Activated gamma-delta T cell treated with anti-CD3 and anti-CD28 coated beads, Interleukin-2, amount 50 U/mL, for 16 hours (primary cell): ENCODE results near the gene PLD4.
"Not testable (repeated sequence)": the region's sequence is repeated elsewhere in the genome, so short reads cannot be mapped to it uniquely, and the experiment has no call there.

Experiments used
- DNase-seq: peaks from one replicate; pipeline ENCODE4 v3.0.0-alpha.2; 2020; ENCODE audit warnings: low read depth

The PLD4 gene

DNA sequence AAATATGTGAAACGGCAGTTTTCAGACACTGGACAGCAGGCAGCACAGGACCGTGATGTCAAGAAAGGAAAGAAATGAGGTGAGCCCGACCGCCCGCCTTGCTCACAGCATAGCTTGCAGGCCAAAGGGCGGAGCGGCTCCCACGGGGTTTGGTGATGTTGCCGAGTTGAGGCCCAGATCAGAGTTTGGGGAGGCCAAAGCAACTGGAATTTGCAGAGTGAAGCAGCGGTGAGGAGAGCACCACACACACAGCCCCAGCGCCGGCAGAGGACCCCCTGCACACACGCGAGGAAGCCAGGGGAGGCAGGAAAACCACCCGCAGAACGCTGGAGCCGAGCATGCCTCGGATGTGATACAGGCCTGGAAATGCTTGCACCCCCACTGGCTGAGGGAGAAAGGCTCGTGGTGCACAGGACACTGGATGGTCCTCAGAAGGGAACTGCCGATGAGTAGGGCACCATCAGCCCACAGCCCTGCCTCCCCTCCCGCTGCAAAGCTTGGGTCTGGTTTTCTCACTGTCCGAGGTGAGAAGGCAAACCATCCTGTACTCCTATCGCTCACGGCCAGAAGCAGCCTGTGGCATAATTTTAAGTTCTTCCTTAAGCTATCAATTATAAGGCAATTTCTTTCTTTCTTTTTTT, 25.7 kb upstream of the PLD4 start:
- no peak for DNase-seq

DNA sequence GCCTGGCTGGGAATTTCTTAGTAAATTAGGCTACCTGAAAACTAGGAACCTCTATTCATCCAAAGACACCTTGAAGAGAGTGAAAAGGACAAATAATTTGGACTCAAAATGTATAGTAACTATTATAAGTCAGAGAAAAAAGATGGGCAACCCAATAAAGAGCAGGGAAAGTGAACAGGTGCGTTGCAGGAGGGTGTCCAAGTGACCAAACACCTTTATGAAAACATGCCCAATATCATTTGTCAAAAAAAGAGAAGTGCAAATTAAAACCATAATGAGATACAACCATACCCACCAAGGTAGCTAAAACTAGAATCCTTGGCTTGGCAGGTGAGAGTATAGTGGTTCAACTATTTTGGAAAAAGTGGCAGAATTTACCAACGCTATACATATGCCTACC, 24.9 kb upstream of the PLD4 start:
- no peak for DNase-seq

DNA sequence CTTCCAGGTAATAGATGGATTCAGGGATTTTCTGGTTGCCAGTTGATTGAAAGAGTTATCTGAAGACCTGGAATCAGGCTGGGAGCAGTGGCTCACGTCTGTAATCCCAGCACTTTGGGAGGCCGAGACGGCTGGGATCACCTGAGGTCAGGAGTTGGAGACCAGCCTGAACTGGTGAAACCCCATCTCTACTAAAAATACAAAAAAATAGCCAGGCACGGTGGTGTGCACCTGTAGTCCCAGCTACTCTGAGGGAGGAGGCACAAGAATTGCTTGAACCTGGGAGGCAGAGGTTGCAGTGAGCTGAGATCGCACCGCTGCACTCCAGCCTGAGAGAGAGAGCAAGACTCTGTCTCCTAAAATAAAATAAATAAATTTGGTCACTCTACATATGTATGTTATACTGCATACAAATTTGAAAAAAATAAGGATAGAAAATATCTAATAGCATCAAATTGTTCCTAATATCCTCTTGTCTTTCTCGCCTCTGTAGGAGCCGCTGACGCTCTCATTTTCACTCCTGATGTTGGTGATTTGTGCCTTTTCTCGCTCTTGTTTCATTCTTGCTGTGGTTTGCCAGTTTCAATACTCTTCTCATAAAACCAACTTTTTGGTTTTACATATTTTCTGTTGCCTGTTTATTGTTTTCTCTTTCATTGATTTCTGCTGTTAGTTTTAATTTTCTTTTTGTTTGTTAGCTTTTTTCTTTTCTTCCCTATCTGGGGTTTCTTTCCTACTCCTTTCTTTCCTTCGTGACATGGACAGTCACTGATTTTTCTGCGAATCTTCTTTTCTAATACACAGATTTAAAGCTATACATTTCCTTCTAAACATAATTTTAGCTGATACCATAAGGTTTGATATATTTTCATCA, 23.8 kb upstream of the PLD4 start:
- no peak for DNase-seq

DNA sequence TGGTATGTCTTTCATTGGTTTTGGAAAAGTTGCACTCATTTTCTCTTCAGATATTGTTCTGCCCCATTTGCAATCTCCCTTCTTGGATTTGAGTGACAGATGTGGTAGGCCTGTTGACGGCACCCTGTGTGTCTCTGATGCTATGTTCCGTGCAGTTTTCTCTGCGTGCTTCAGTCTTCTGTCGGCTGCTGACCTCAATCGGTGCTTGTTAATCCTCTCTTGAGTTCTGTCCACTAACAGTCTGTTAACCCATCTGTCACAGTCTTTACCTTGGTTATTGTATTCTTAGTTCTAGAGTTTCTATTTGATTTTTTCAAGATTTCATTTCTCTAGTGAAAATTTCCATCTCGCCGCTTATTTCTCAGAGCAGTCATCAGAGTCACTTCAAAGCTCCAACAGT, 20.7 kb upstream of the PLD4 start:
- no peak for DNase-seq

DNA sequence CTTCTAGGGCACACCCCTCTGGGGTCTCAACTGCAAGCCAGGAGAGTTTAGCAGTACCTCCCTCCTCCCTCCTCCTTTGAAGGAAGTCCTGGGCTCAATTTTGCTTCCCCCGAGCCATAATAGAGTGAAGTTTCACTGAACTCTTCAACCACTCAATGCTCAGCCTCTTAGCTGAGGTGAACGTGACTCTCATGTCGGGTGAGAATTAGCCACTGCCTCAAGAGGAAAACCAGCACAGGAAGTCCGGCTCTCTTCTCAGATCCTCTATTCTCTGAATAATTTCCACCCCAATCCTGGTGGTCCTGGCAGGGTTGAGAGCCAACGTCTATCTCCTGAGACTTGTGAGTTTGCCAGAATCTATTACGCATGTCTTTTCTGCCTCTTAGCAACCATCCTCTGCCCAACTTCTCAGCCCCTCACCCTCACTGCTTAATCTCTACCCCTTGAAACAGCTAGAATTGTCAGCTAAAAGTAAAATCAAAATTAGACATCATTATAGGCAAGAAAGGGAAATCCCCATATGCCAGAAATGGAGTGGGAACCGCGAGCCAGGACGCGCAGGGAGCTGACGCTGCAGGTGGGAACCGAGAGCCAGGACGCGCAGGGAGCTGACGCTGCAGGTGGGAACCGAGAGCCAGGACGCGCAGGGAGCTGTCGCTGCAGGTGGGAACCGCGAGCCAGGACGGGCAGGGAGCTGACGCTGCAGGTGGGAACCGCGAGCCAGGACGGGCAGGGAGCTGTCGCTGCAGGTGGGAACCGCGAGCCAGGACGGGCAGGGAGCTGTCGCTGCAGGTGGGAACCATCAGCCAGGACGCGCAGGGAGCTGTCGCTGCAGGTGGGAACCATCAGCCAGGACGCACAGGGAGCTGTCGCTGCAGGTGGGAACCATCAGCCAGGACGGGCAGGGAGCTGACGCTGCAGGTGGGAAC, 19.8 kb upstream of the PLD4 start:
- DNase-seq: not testable (repeated sequence)

DNA sequence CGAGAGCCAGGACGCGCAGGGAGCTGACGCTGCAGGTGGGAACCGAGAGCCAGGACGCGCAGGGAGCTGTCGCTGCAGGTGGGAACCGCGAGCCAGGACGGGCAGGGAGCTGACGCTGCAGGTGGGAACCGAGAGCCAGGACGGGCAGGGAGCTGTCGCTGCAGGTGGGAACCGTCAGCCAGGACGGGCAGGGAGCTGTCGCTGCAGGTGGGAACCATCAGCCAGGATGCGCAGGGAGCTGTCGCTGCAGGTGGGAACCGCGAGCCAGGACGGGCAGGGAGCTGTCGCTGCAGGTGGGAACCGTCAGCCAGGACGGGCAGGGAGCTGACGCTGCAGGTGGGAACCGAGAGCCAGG, 19.1 kb upstream of the PLD4 start:
- DNase-seq: not testable (repeated sequence)

DNA sequence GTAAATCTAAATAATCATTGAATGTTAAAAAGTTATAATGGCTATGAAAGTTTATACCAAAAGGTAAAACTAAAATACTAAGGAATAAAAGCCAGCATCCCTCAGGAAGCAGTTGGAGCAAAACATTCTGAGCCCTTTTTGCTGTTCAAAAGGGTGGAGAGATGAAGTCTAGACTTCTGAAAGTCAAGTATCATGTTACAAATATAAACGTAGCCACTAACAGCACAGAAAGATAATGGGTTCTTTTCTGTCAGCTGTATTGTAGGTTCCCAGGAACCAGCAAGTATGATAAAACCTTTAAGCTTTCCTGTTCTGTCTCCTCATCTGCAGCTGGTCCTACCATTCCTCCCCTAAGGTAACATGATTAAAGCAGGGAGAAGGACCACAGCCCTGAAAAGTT, 16.4 kb upstream of the PLD4 start:
- no peak for DNase-seq

DNA sequence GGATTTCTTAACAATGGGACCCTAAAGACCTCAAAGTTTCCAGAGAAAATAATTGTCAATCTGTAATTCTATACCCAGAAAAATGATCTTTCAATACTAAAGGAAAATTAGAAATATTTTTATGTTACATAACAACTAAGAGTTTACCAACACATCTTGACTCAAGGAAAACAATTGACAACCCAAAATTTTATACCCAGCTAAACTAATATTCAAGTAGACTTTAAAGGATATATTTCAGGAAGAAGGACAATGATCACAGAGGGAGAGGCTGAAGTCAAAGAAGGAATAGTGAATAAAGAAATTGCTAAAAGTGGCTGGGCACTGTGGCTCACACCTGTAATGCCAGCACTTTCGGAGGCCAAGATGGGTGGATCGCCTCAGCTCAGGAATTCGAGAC, 12.6 kb upstream of the PLD4 start:
- DNase-seq: no peak

DNA sequence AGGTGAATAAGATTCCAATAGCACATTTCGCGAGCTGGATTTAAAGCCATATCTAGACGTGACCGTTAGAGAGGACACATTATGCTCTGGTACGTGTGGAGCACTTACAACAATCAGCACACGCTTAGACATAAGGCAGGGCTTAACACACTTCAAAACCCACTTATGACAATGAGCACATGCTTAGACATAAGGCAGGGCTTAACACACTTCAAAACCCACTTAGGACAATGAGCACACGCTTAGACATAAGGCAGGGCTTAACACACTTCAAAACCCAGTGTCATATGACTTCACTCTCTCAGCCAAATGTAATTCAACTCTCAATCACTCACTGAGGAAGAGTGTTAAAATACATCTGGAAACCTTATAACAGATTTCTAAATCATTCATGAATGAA, 11.2 kb upstream of the PLD4 start:
- no peak for DNase-seq

DNA sequence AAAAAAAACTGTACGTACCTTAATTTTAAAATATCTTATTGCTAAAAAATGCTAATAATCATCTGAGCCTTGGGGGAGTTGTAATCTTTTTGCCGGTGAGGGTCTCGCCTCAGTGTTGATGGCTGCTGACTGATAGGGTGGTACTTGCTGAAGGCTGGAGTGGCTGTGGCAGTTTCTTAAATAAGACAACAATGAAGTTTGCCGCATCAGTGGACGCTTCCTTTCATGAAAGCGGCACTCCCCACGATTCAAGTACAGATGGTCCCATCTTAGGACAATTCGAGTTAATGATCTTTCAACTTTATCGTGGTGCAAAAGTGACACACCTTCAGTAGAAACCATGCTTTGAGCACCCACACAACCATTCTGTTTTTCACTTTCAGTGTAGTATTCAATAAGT, 7.6 kb upstream of the PLD4 start:
- no peak for DNase-seq

DNA sequence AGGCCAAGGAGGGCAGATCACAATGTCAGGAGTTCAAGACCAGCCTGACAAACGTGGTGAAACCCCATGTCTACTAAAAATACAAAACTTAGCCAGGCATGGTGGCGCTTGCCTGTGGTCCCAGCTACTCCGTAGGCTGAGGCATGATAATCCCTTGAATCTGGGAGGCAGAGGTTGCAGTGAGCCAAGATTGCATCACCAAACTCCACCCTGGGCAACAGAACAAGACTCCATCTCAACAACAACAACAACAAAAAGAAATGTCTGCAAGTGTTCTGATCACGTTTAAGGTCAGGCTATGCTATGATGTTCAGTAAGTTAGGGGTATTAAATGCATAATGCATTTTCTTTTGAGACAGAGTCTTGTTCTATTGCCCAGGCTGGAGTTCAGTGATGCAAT, 6.7 kb upstream of the PLD4 start:
- DNase-seq: no peak

DNA sequence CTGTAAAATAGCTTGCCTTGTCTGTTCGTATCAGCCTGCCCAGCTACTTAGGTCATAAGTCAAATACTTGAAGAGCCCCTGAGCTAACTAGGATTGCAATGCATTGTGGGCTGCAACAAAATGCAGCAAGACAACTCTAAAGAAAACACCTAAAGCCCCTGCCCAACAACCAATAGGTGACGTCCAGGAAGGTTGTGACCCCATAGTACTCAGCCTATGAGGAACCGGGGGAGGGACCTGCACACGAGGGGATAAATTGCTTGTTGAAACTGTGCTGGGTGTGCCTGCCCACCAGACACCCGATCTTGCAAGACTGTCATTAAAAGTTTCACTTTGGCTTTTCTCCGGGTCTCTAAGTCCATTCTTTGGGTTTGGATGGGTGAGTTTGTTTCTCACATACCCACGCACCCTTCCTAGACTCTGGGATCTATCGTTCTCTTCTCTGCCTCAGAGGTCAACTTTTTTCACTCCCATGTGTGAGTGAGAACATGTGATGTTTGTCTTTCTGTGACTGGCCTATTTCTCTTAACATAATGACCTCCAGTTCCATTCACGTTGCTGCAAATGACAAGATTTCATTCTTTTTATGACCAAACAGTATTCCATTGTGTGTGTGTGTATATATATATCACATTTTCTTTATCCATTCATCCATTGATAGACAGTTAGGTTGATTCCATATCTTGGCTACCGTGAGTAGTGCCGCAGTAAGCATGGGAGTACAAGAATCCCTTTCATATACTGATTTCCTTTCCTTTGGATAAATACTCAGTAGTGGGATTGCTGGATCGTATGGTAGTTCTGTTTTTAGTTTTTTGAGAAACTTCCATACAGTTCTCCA, 5.3 kb upstream of the PLD4 start:
- DNase-seq: not testable (repeated sequence)

DNA sequence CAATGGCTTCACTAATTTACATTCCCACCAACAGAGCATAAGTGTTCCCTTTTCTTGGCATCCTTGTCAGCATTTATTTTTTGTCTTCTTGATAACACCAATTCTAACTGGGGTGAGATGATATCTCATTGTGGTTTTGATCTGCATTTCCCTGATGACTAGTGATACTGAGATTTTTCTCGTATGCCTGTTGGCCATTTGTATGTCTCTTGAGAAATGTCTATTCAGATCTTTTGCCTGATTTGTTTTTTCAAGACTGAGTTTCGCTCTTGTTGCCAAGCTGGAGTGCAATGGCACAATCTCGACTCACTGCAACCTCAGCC, 4.7 kb upstream of the PLD4 start:
- no peak for DNase-seq

DNA sequence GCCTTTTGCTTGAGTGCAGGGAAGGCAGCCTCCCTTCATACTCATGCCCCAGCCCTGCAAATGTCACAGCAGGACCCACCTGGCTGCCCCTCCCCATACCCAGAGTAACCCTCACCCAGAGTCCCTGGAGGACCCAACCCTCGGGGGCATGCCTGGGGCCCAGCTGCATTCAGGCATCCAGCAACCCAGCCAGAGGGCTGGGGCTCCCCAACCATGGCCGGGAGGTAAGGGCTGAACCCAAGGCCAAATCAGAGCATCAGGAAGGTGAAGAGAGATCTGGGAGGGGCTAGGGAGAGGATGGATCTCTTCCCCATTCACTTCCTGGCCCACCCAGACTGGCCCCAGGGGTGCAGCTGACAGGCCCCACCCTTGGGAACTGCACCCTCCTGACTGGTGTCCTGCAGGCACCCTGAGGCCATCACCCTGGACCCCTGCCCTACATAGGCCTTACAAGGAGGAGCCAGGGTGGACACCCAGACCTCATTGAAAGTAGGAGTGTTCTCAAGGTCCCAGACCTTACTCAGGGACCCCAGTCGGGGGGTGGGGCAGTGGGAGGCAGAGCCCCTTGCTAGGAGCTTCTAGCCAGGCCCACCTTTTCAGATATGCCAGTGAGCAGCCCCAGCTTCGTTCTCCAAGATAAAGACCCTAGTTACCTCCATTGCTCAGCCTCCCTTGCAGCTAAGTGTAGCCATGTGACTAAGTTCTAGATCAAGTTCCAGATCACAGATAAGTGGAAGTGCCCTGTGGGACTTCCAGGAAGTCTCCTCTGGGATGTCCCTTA, 849 bp upstream of the PLD4 start:
- no peak for DNase-seq

DNA sequence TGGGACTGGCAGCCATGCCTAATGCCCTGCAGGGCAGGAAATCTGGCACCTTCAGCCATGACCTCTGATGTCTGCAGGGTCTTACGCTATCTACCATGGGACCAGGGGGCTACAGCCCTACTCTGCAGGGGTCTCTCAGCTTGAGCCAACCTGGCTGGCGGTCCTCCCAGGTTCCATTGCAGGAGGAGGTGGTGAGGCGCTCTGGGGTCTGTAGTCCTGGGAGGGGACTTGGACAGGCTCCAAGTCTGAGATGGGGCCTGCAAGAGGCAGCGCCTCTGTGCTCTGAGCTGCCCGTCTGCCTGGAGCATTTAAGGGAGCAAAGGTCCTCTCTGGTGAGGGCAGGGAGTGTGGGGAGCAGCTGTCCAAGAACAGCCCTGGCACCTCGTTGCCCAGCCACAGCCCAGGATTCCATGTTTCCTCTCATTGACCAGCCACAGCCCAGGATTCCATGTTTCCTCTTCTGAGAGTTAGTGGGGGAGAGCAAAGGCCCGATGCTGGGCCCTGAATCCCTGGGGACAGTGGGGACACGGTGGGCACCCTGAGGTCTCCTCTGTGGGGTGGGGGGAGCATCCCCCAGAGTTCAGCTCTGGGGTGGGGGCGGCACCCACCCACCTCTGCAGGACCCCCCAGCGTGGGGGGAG, 655 bp downstream of the PLD4 start:
- no peak for DNase-seq

DNA sequence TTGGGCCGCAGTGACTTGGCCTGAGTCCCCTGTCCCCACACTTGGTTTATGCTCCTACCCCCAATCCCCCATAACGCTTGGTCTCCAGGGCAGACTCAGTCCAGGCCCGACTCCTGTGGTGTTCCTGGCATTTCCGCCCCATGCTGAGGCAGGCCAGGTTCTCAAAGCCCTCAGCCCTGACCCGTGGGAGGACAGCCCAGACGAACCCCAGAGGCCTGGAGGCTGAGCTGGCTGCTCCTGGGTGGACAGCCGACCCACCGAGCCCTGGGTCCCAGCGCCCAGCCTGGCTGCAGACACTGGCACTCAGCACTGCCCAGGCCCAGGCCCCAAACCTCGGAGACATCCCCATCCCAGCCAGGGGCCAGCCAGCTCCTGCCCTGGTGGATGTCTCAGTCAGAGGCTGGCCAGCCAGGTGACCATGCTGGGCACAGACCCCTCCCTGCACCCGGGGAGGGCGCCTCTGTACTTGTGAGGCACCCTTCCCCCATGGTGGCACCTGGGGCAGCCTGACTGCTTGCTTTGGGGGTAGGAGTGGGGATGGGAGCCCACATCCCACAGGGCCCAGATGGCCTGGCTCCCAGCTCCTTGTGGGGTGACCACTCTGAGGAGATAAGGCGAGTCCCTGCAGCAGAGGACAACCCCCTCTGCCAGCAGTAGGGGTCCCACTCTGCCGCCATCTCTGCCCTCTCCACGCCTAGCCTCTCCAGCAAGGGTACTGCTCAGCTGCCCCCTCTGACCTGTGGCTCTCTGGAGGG, 1.4 kb downstream of the PLD4 start:
- no peak for DNase-seq

DNA sequence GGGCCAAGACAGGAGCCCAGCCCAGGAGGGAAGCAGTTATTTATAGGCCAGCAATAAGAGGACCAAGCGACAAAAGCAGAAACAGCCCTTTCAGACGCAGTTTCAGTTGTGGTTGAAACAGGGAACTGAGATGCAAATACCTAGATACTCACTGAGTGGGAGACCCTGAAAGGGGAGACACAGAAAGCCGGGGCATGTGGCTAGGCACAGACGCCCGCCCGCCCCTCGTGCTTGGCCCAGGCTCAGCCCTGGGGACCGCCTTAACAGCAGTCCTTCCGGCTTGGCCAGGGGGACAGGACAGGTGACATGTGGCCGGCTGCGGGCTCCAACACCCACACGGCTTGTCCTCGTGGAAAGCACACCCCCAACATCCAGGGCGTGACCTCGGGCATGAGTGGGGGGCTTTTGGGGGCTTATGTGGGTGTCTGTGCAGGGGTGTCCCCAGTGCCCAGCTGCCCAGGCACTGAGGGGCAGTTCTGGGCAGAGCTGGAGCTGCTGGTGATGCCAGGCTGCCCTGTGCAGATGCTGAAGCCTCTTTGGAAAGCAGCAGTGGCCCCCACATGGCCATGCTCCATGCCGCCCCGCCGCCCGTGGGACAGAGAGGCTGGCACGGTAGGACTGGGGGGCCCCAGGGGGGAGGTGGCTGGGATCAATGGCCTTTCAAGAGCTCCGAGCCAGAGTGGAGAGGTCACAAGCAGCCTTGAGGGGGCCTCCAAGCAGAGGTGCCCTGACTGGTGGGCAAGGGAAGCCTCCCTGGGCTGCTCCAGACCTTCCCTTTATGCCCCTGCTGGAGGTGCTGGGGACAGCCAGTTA, 2.1 kb downstream of the PLD4 start:
- DNase-seq: no peak

DNA sequence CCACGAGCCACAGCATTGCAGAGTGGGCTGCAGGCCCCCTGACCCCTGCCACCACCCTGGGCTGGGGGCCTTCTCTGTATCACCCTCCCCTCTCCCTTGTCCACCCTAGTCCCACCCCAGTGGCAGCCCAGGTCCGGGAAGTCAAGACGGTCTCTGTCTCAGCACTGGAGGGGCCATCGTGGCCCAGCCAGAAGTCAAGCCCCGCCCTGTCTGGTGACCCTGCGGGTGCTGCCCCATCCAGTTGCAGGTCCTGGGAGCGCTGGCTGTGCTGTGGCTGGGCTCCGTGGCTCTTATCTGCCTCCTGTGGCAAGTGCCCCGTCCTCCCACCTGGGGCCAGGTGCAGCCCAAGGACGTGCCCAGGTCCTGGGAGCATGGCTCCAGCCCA, 2.7 kb downstream of the PLD4 start:
- DNase-seq: no peak

DNA sequence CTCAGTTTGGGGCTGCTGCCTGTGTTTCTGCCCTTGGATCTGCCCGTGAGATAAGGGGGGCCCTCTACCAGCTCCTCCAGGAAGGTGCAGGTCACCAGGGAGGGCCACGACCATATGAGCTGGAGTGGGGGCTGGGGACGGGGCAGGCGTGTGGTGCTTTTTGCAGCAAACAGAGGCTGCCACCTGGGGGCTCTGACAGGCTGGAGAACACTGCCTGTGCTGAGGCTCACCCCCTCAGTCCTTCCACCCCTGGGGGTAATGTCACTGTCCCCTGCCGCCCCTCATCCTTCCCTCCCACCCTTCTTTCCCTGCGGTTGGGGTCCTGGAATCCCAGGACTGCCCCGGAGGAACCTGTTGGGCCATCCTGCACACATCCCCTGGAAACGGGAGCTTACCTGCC, 3.2 kb downstream of the PLD4 start:
- no peak for DNase-seq
